Endothelial cell (in vitro differentiated cells): ENCODE data around the gene HSF2BP. TPM values are rescaled to one million over a fixed set of nuclear protein-coding genes. Genes with fewer than 3 reads are reported as not detected.
A peak's percentile ranks its signal among the peaks of the same experiment; 100 is the strongest.
"Not testable (repeated sequence)": the region's sequence is repeated elsewhere in the genome, so short reads cannot be mapped to it uniquely, and the experiment has no call there.

Experiments
- DNase-seq: peaks from one replicate; pipeline ENCODE4 v3.0.0; 2021; ENCODE audit warnings: low spot score
- H3K27ac Mint-ChIP-seq: one replicate; pipeline ENCODE4 v1.8.0; 2021; ENCODE audit warnings: mixed read lengths, inconsistent platforms; ENCODE audit not compliant: unreplicated experiment
- H3K27me3 Mint-ChIP-seq: one replicate; pipeline ENCODE4 v1.8.0; 2021; ENCODE audit warnings: mild to moderate bottlenecking, moderate library complexity, mixed read lengths, inconsistent platforms; ENCODE audit not compliant: unreplicated experiment
- H3K36me3 Mint-ChIP-seq: one replicate; pipeline ENCODE4 v1.8.0; 2021; ENCODE audit warnings: mild to moderate bottlenecking, low read depth, mixed read lengths, inconsistent platforms; ENCODE audit not compliant: unreplicated experiment
- H3K4me1 Mint-ChIP-seq: one replicate; pipeline ENCODE4 v1.8.0; 2021; ENCODE audit warnings: mild to moderate bottlenecking, mixed read lengths, inconsistent platforms; ENCODE audit not compliant: unreplicated experiment
- H3K4me3 Mint-ChIP-seq: one replicate; pipeline ENCODE4 v1.8.0; 2021; ENCODE audit warnings: mild to moderate bottlenecking, mixed read lengths, inconsistent platforms; ENCODE audit not compliant: unreplicated experiment
- H3K9me3 Mint-ChIP-seq: one replicate; pipeline ENCODE4 v1.8.0; 2021; ENCODE audit warnings: mixed read lengths, inconsistent platforms; ENCODE audit not compliant: unreplicated experiment
- total RNA-seq: library from RNA; stranded (reverse); fragmentation: NEBNext Ultra II Directional; extraction: Animal tissue kit (Norgen Biotek cat#: 25700); gene quantifications from one replicate; pipeline ENCODE4 v1.2.1, GENCODE V29; 2021; ENCODE audit not compliant: unreplicated experiment
- TF ChIP-seq, protein P1 (sequence below): fragments of 200-600 bp; sonication (generic); IDR thresholded peaks from one replicate; pipeline ENCODE4 v1.5.0; 2021; ENCODE audit warnings: antibody characterized with exemption; ENCODE audit not compliant: unreplicated experiment

The HSF2BP gene
- total RNA-seq, 1 donor from 2014 or later = 2.3 TPM

DNA sequence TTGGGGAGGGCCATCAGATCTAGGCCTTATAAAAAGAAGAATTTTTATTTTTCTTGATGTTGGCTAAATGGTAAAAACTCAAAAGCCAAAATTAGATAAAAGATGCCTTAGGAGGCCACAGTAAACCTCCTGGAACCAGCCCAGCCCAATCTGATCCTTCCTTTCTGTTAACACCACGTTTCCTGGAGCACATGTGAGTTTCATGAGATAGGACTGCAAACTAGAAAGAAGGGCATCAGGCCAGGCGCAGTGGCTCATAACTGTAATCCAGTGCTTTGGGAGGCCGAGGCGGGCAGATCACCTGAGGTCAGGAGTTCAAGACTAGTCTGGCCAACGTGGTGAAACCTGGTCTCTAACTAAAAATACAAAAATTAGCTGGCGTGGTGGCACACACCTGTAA is 6.7 kb downstream of the HSF2BP start:
- Mint-ChIP-seq H3K27me3 (no peaks in the 10 kb centered on the region), H3K4me3 (no peak overlapping the region), H3K36me3 (no peaks in the 10 kb centered on the region), H3K9me3 (no peaks in the 10 kb centered on the region), H3K27ac (no peak overlapping the region), H3K4me1 (peaks cover 6% of the 10 kb centered on the region)
- no peak for DNase-seq
- TF ChIP-seq, protein P1, sequence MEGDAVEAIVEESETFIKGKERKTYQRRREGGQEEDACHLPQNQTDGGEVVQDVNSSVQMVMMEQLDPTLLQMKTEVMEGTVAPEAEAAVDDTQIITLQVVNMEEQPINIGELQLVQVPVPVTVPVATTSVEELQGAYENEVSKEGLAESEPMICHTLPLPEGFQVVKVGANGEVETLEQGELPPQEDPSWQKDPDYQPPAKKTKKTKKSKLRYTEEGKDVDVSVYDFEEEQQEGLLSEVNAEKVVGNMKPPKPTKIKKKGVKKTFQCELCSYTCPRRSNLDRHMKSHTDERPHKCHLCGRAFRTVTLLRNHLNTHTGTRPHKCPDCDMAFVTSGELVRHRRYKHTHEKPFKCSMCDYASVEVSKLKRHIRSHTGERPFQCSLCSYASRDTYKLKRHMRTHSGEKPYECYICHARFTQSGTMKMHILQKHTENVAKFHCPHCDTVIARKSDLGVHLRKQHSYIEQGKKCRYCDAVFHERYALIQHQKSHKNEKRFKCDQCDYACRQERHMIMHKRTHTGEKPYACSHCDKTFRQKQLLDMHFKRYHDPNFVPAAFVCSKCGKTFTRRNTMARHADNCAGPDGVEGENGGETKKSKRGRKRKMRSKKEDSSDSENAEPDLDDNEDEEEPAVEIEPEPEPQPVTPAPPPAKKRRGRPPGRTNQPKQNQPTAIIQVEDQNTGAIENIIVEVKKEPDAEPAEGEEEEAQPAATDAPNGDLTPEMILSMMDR = no peak

GRCh38 chr21:43651926-43652325 is 7.4 kb downstream of the HSF2BP start:
- H3K9me3 Mint-ChIP-seq, H3K4me3 Mint-ChIP-seq, H3K27ac Mint-ChIP-seq, DNase-seq, H3K27me3 Mint-ChIP-seq, H3K36me3 Mint-ChIP-seq, H3K4me1 Mint-ChIP-seq: not testable (repeated sequence)

DNA sequence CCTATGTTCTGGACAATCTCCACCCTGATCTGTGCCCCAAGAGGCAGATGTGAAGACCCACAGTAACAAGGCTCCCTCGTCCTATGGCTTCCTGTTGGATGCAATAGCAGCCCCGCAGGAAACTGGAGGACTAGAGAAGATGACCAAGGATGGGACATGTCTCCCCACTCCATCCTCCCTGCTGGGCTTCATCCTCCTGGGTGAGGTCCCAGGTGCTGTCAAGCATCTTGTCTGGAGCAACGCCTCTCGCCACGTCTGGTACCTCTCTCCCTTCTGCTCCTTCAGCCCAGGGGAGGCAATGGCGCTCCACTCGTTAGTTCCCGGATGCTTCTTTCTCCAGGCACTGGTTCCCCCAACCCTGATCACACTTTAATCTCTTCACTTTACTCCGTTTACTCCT is 11.1 kb downstream of the HSF2BP start:
- Mint-ChIP-seq H3K4me3 (no peak overlapping the region), H3K36me3 (no peaks in the 10 kb centered on the region), H3K27ac (no peak overlapping the region), H3K9me3 (no peaks in the 10 kb centered on the region), H3K27me3 (no peaks in the 10 kb centered on the region), H3K4me1 (peaks cover 5% of the 10 kb centered on the region)
- DNase-seq = no peak
- TF ChIP-seq, protein P1 = no peak

DNA sequence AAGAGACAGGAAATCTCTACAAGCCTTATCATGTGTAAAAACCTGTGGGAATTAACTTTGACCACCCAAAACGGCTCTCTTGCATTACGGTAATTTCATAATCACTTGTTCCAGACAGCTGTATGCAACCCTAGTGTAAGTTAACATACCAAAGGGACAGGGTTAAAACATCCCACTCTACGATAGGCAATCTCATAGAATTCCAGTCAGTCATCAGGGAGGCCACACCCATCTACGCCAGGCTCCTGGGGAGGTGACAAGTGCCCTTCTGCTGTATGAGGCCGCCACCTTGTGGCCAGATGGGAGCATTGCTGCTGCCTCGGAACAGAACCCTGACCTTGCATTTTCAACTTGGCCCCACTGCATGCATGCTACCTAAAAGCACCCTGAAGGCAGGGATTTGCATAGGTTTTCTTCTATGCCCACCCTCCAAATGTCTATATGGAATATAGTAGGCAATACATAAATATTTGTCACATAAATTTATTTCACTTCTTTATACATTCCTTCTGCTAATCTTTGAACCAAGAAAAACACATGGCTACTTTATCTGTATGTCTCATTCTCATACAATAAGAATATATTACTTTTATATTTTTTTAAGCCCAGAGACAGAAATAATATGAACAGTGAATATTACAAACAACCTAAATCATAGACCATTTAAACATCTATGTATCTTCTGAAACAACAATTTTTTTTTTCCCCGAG is 12.6 kb downstream of the HSF2BP start:
- H3K4me1 Mint-ChIP-seq = peaks cover 5% of the 10 kb centered on the region
- no peak overlapping the region for H3K27ac Mint-ChIP-seq
- TF ChIP-seq, protein P1 = peak; percentile 99
- H3K36me3 Mint-ChIP-seq = no peaks in the 10 kb centered on the region
- no peak overlapping the region for H3K4me3 Mint-ChIP-seq
- H3K9me3 Mint-ChIP-seq = no peaks in the 10 kb centered on the region
- no peaks in the 10 kb centered on the region for H3K27me3 Mint-ChIP-seq
- peak; percentile 86 for DNase-seq

- H3K27me3 Mint-ChIP-seq = no peaks in the 10 kb centered on the region
- no peaks in the 10 kb centered on the region for H3K36me3 Mint-ChIP-seq
- peaks cover 5% of the 10 kb centered on the region for H3K4me1 Mint-ChIP-seq
- H3K4me3 Mint-ChIP-seq = no peak overlapping the region
- no peaks in the 10 kb centered on the region for H3K9me3 Mint-ChIP-seq
- DNase-seq = no peak
- TF ChIP-seq, protein P1 = no peak
- no peak overlapping the region for H3K27ac Mint-ChIP-seq
Observed at GRCh38 chr21:43645976-43646375, 13.3 kb downstream of the HSF2BP start.
